Esophagus muscularis mucosa (tissue), 4 donors: Measurements from ENCODE around the gene RCC1. TPM values are rescaled to one million over a fixed set of nuclear protein-coding genes. Genes with fewer than 3 reads are reported as not detected.

Experiments
- DNase-seq: peaks from one replicate; pipeline ENCODE4 v3.0.0-alpha.2; 2017; ENCODE audit errors: extremely low spot score
- H3K27ac ChIP-seq, 4 donors: fragments of 200-600 bp; sonication (generic); replicated peaks in 1 of 4; 1 replicate in 3 of 4; 2 replicates in 1 of 4; pipeline ENCODE4 v1.5.1; 2016 to 2019; ENCODE audit warnings: mild to moderate bottlenecking in 1 of 4
- H3K27me3 ChIP-seq, 4 donors: fragments of 200-600 bp; sonication (generic); one replicate each; pipeline versions ENCODE4 v1.5.1 to v1.6.0; 2016 to 2019
- H3K36me3 ChIP-seq, 4 donors: fragments of 200-600 bp; sonication (generic); one replicate each; pipeline ENCODE4 v1.5.1; 2016 to 2019
- H3K4me1 ChIP-seq, 4 donors: fragments of 200-600 bp; sonication (generic); one replicate each; pipeline ENCODE4 v1.5.1; 2016 to 2019
- H3K4me3 ChIP-seq, 4 donors: fragments of 200-600 bp; sonication (generic); 1 replicate in 2 of 4; 2 replicates in 2 of 4; pipeline ENCODE4 v1.5.1; 2016 to 2019; ENCODE audit warnings: mild to moderate bottlenecking in 4 of 4, moderate library complexity in 1 of 4
- H3K9me3 ChIP-seq, 4 donors: fragments of 200-600 bp; sonication (generic); 1 replicate in 3 of 4; 2 replicates in 1 of 4; pipeline ENCODE4 v1.5.1; 2016 to 2019
- CTCF ChIP-seq, 3 experiments: fragments of 200-600 bp in 2 of 3; fragments of 450-650 bp in 1 of 3; sonication (generic) in 2 of 3; IDR thresholded peaks; one replicate each; pipeline ENCODE4 v1.5.1; 2017 to 2019; ENCODE audit warnings: antibody characterized with exemption in 3 of 3, mild to moderate bottlenecking in 2 of 3, moderate library complexity in 1 of 3
- EP300 ChIP-seq: sonication (generic); formaldehyde crosslinking; IDR thresholded peaks from one replicate; pipeline ENCODE4 v1.6.1; 2017; ENCODE audit warnings: antibody characterized with exemption
- POLR2A ChIP-seq: fragments of 450-650 bp; IDR thresholded peaks from one replicate; pipeline ENCODE4 v1.6.1; 2017; ENCODE audit warnings: antibody characterized with exemption, moderate library complexity, mild to moderate bottlenecking, low read depth
- POLR2AphosphoS5 ChIP-seq, 2 donors: sonication (generic); formaldehyde crosslinking; IDR thresholded peaks; one replicate each; pipeline ENCODE4 v1.6.1; 2017; ENCODE audit warnings: antibody characterized with exemption in 2 of 2
- WGBS: methylation state at CpG from one replicate; pipeline ENCODE4 v1.1.5; 2018; 5-methylcytosine and 5-hydroxymethylcytosine counted together
- intact Hi-C: fragments of 100-400 bp; cut with DNase I; formaldehyde crosslinking; loops from one replicate; pipeline ENCODE4 v1.15.1; 2023
- total RNA-seq, 4 donors: library from RNA; depleted of rRNA; stranded (reverse); fragments of >200 nt; gene quantifications; one replicate each; pipeline versions ENCODE4 v1.1.0 to v1.2.1, GENCODE V29; 2016

The RCC1 gene
- total RNA-seq, 4 donors from 2014 or later, result 8.3 to 17.1 (median 11.3) TPM

GRCh38 chr1:28507247-28507645, 1.4 kb downstream of the RCC1 start:
- H3K9me3 ChIP-seq, result no peaks in the 10 kb centered on the region
- no peak for DNase-seq
- H3K4me3 ChIP-seq, result peak overlapping the region; percentile 64 to 73 (median 68)
- H3K27me3 ChIP-seq, result no peaks in the 10 kb centered on the region
- peaks cover 32 to 65% (median 55%) of the 10 kb centered on the region in 4 donors for H3K4me1 ChIP-seq
- intact Hi-C loops, result loop anchor here (5.0 kb wide), 1 partner anchor 230 kb away; the partner anchor contains the start of gene YTHDF2
- 10% methylated on average over 11 of the region's 11 CpGs for WGBS
- TF ChIP-seq POLR2A (no peak), POLR2AphosphoS5 (IDR thresholded peaks at IDR 0.05) (no peak), EP300 (no peak), CTCF (IDR thresholded peaks at IDR 0.05) (no peak)
- H3K36me3 ChIP-seq, result peaks cover 34 to 47% (median 44%) of the 10 kb centered on the region in 4 donors
- peak overlapping the region; percentile 84 to 91 (median 88) for H3K27ac ChIP-seq

- no peaks in the 10 kb centered on the region for H3K9me3 ChIP-seq
- no peaks in the 10 kb centered on the region for H3K27me3 ChIP-seq
- WGBS, result 44% methylated on average over 10 of the region's 10 CpGs
- H3K4me1 ChIP-seq, result peaks cover 32 to 71% (median 56%) of the 10 kb centered on the region in 4 donors
- TF ChIP-seq CTCF (IDR thresholded peaks at IDR 0.05), result no peak
- TF ChIP-seq EP300, result no peak
- no peak for TF ChIP-seq POLR2A
- no peak for TF ChIP-seq POLR2AphosphoS5 (IDR thresholded peaks at IDR 0.05)
- intact Hi-C loops, result loop anchor here (5.0 kb wide), 1 partner anchor 229 kb away; the partner anchor contains the start of gene YTHDF2
- H3K27ac ChIP-seq, result peak overlapping the region; percentile 84 to 91 (median 88)
- H3K36me3 ChIP-seq, result peaks cover 34 to 53% (median 50%) of the 10 kb centered on the region in 4 donors
- no peak for DNase-seq
- H3K4me3 ChIP-seq, result peak overlapping the region; percentile 64 to 73 (median 68)
Observed at GRCh38 chr1:28507646-28508434, 2.0 kb downstream of the RCC1 start.

GRCh38 chr1:28508435-28508754, 2.6 kb downstream of the RCC1 start:
- H3K27ac ChIP-seq, result peak overlapping the region; percentile 18 to 90 (median 85)
- H3K36me3 ChIP-seq, result peaks cover 40 to 59% (median 55%) of the 10 kb centered on the region in 4 donors
- peaks cover 32 to 75% (median 56%) of the 10 kb centered on the region in 4 donors for H3K4me1 ChIP-seq
- 36% methylated on average over 5 of the region's 5 CpGs for WGBS
- DNase-seq, result no peak
- peak overlapping the region in 3 of 4 donors; percentile 64 to 72 (median 64) for H3K4me3 ChIP-seq
- H3K27me3 ChIP-seq, result no peaks in the 10 kb centered on the region
- TF ChIP-seq POLR2AphosphoS5 (IDR thresholded peaks at IDR 0.05), result no peak
- TF ChIP-seq EP300, result no peak
- no peak for TF ChIP-seq POLR2A
- TF ChIP-seq CTCF (IDR thresholded peaks at IDR 0.05), result no peak
- no peaks in the 10 kb centered on the region for H3K9me3 ChIP-seq
- intact Hi-C loops, result loop anchor here (5.0 kb wide), 1 partner anchor 229 kb away; the partner anchor contains the start of gene YTHDF2

GRCh38 chr1:28509705-28510272, 3.9 kb downstream of the RCC1 start:
- TF ChIP-seq CTCF (IDR thresholded peaks at IDR 0.05), result no peak
- no peak for TF ChIP-seq POLR2AphosphoS5 (IDR thresholded peaks at IDR 0.05)
- no peak for TF ChIP-seq EP300
- TF ChIP-seq POLR2A, result no peak
- Histone ChIP-seq H3K4me3 (peak overlapping the region in 1 of 4 donors; percentile 64), H3K4me1 (peaks cover 32 to 75% (median 56%) of the 10 kb centered on the region in 4 donors), H3K36me3 (peaks cover 46 to 73% (median 69%) of the 10 kb centered on the region in 4 donors), H3K27ac (peak overlapping the region in 3 of 4 donors; percentile 6 to 86 (median 59)), H3K27me3 (no peaks in the 10 kb centered on the region), H3K9me3 (no peaks in the 10 kb centered on the region)
- WGBS, result 63% methylated on average over 4 of the region's 8 CpGs
- DNase-seq, result no peak
- intact Hi-C loops, result loop anchor here (5.0 kb wide), 1 partner anchor 228 kb away; the partner anchor contains the start of gene YTHDF2
